ENCODE results near the gene PRDX1. TPM values are rescaled to one million over a fixed set of nuclear protein-coding genes. Genes with fewer than 3 reads are reported as not detected.
A peak's percentile ranks its signal among the peaks of the same experiment; 100 is the strongest.

PRDX1 gene
- total and polyA plus RNA-seq, 2 of the 8 experiments (the other 6 are each of a cell fraction or from before 2014, with no cell fraction given): 1,165 to 1,418 TPM

GRCh38 chr1:45550401-45551351 lies 29.0 kb upstream of the PRDX1 start, which contains the start of gene AKR1A1 (continued):
- no peak for TF ChIP-seq CHD7 (IDR thresholded peaks at IDR 0.05; ENCODE audit: insufficient replicate concordance, low read length)
- peak; percentile 31; the same call in 1 of the 2 replicates for TF ChIP-seq KDM1A (IDR thresholded peaks at IDR 0.05; ENCODE audit: borderline replicate concordance, low read length)
- TF ChIP-seq POLR2AphosphoS5 (IDR thresholded peaks at IDR 0.05; ENCODE audit: low read depth, low read length): peak; percentile 99
- no peak; the same call in 1 of the 2 replicates for TF ChIP-seq JUND (IDR thresholded peaks at IDR 0.05; ENCODE audit: low read length)
- no peak for TF ChIP-seq RNF2 (IDR thresholded peaks at IDR 0.05; ENCODE audit: borderline replicate concordance, low read depth, low read length, missing control alignments, poor library complexity, severe bottlenecking)
- TF ChIP-seq E2F6 (IDR thresholded peaks at IDR 0.05): peak; percentile 99
- TF ChIP-seq BACH1 (IDR thresholded peaks at IDR 0.05; ENCODE audit: low read length): no peak
- no peak for TF ChIP-seq YY1 (IDR thresholded peaks at IDR 0.05; ENCODE audit: low read depth, low read length)

All from H1 (cell line).